Type B pancreatic cell (in vitro differentiated cells): Measurements from ENCODE around the gene ZNF750. TPM values are rescaled to one million over a fixed set of nuclear protein-coding genes. Genes with fewer than 3 reads are reported as not detected.

Source experiments
- DNase-seq: peaks from one replicate; pipeline ENCODE4 v3.0.0; 2021; ENCODE audit warnings: mixed read lengths; ENCODE audit not compliant: unreplicated experiment; ENCODE audit errors: extremely low spot score
- H3K27ac Mint-ChIP-seq: 2 replicates; pipeline ENCODE4 v1.8.0; 2021; ENCODE audit warnings: mild to moderate bottlenecking, mixed read lengths
- H3K27me3 Mint-ChIP-seq: 2 replicates; pipeline ENCODE4 v1.8.0; 2021; ENCODE audit warnings: mixed read lengths
- H3K36me3 Mint-ChIP-seq: 2 replicates; pipeline ENCODE4 v1.8.0; 2021; ENCODE audit warnings: mixed read lengths
- H3K4me1 Mint-ChIP-seq: one replicate; pipeline ENCODE4 v1.8.0; 2021; ENCODE audit warnings: mixed read lengths; ENCODE audit not compliant: unreplicated experiment
- H3K4me3 Mint-ChIP-seq: 2 replicates; pipeline ENCODE4 v1.8.0; 2021; ENCODE audit warnings: mild to moderate bottlenecking, mixed read lengths
- H3K9me3 Mint-ChIP-seq: 2 replicates; pipeline ENCODE4 v1.8.0; 2021; ENCODE audit warnings: mixed read lengths
- total RNA-seq: library from RNA; stranded (reverse); gene quantifications from 2 replicates; pipeline ENCODE4 v1.2.1, GENCODE V29; 2021; ENCODE audit warnings: low replicate concordance
- TF ChIP-seq, protein P1 (sequence below): fragments of 200-600 bp; sonication (generic); conservative IDR thresholded peaks from 2 replicates; pipeline ENCODE4 v1.5.0; 2021; ENCODE audit warnings: antibody characterized with exemption, mild to moderate bottlenecking

The ZNF750 gene
- total RNA-seq, 1 donor from 2014 or later = 10.3 TPM

GRCh38 chr17:82860606-82861392 is 21.0 kb upstream of the ZNF750 start:
- peak overlapping the region; percentile 100 for H3K27ac Mint-ChIP-seq
- TF ChIP-seq, protein P1, sequence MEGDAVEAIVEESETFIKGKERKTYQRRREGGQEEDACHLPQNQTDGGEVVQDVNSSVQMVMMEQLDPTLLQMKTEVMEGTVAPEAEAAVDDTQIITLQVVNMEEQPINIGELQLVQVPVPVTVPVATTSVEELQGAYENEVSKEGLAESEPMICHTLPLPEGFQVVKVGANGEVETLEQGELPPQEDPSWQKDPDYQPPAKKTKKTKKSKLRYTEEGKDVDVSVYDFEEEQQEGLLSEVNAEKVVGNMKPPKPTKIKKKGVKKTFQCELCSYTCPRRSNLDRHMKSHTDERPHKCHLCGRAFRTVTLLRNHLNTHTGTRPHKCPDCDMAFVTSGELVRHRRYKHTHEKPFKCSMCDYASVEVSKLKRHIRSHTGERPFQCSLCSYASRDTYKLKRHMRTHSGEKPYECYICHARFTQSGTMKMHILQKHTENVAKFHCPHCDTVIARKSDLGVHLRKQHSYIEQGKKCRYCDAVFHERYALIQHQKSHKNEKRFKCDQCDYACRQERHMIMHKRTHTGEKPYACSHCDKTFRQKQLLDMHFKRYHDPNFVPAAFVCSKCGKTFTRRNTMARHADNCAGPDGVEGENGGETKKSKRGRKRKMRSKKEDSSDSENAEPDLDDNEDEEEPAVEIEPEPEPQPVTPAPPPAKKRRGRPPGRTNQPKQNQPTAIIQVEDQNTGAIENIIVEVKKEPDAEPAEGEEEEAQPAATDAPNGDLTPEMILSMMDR = no peak
- peaks cover 44% of the 10 kb centered on the region for H3K4me1 Mint-ChIP-seq

DNA sequence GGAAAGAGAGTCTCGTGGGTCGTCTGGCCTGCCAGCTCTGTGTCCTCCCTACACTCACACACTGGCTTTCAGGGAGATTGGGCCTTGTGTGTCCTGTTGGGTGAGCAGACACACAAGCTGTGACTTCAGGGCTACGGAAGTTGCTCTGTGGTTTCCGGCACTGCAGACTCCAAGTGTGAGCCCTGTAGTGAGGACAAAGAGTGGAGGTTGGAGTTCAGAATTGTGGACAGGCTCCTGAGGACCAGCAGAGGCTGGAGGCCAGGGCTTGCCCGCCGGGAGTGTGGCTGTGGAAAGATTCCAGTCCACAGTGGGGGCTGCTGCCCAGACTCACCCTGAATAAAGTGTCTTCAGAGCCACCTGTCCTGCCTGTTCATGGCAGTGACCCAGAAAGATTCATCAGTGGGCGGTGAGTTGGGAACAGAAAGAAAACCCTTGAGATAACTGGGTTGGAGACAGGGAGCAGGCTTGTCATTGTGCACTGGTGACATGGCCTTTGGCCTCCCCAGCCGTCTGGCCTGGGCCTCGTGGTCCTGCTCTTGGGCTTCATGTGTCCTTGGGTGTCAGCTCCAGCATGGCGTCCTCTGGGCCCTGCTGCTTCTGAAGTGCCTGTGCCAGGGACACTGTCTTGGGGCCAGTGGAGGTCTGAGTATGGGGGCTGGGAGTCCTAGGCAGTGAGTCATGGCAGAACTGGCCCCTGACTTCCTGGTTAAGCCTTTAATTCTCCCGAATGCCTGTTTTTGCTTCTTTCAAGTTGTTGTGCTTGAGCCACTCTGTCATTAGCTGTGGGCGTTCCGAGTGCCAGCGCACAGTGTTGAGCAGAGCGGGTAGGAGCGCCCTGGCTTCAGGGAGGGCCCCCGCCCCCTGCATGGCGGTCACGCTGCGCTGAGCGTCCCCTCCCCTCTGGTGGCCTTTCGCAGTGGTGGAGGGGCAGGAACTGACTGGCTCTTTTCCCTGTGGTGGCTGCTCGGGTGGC is 19.9 kb upstream of the ZNF750 start:
- no peaks in the 10 kb centered on the region for H3K27me3 Mint-ChIP-seq
- peak overlapping the region; percentile 100 for H3K27ac Mint-ChIP-seq
- no peaks in the 10 kb centered on the region for H3K9me3 Mint-ChIP-seq
- no peak for DNase-seq
- TF ChIP-seq, protein P1 = no peak
- peaks cover 38% of the 10 kb centered on the region for H3K4me1 Mint-ChIP-seq
- peak overlapping the region; percentile 68 for H3K4me3 Mint-ChIP-seq
- H3K36me3 Mint-ChIP-seq = peaks cover 9% of the 10 kb centered on the region

More at GRCh38 chr17:82860606-82861392, 21.0 kb upstream of the ZNF750 start:
- H3K36me3 Mint-ChIP-seq = peaks cover 9% of the 10 kb centered on the region
- no peaks in the 10 kb centered on the region for H3K9me3 Mint-ChIP-seq
- H3K4me3 Mint-ChIP-seq = no peak overlapping the region
- no peaks in the 10 kb centered on the region for H3K27me3 Mint-ChIP-seq
- DNase-seq = no peak

GRCh38 chr17:82858376-82859126 is 18.7 kb upstream of the ZNF750 start:
- DNase-seq = no peak
- Mint-ChIP-seq H3K4me3 (peak overlapping the region; percentile 80), H3K4me1 (peaks cover 28% of the 10 kb centered on the region), H3K27ac (peak overlapping the region; percentile 100), H3K27me3 (no peaks in the 10 kb centered on the region), H3K36me3 (peaks cover 13% of the 10 kb centered on the region), H3K9me3 (no peaks in the 10 kb centered on the region)
- TF ChIP-seq, protein P1 = no peak

- Mint-ChIP-seq H3K36me3 (peaks cover 14% of the 10 kb centered on the region), H3K27me3 (no peaks in the 10 kb centered on the region), H3K27ac (no peak overlapping the region), H3K4me3 (no peak overlapping the region), H3K4me1 (peaks cover 18% of the 10 kb centered on the region), H3K9me3 (no peaks in the 10 kb centered on the region)
- DNase-seq = no peak
- TF ChIP-seq, protein P1 = no peak
These were observed 16.5 kb upstream of the ZNF750 start for GRCh38 chr17:82856361-82856760.

- no peak overlapping the region for H3K27ac Mint-ChIP-seq
- no peaks in the 10 kb centered on the region for H3K27me3 Mint-ChIP-seq
- no peak overlapping the region for H3K4me3 Mint-ChIP-seq
- TF ChIP-seq, protein P1 = no peak
- no peaks in the 10 kb centered on the region for H3K9me3 Mint-ChIP-seq
- peaks cover 10% of the 10 kb centered on the region for H3K4me1 Mint-ChIP-seq
- DNase-seq = no peak
- peaks cover 17% of the 10 kb centered on the region for H3K36me3 Mint-ChIP-seq
These were observed 14.4 kb upstream of the ZNF750 start for GRCh38 chr17:82854226-82854625.
